IMR-90 (cell line): ENCODE data around the gene DNMT3A. TPM values are rescaled to one million over a fixed set of nuclear protein-coding genes. Genes with fewer than 3 reads are reported as not detected.

Experiments used
- ATAC-seq: fragments of 200-7000 bp; cut with Tn5 transposase; 2 replicates; pipeline ENCODE4 v1.9.1; 2020; ENCODE audit warnings: low read depth, mild to moderate bottlenecking, moderate library complexity
- BruUV-seq: library from RNA; stranded (reverse); fragments of 400-500 nt; replicated peaks from 2 replicates; lab custom pipeline; 2021; lab: Mats Ljungman, UMichigan
- CTCF ChIA-PET: fragments of 300-600 bp; formaldehyde crosslinking; extraction: SDS; loops from one replicate; lab custom pipeline; 2021; ENCODE audit warnings: antibody characterized with exemption; lab: Yijun Ruan, JAX
- POLR2A ChIA-PET: fragments of 300-600 bp; sonication (Branson Sonifier 250); formaldehyde crosslinking; loops from one replicate; lab custom pipeline; 2022; ENCODE audit warnings: antibody characterized with exemption; ENCODE audit not compliant: unreplicated experiment; lab: Charles Lee
- DNase-seq: peaks from one replicate; pipeline ENCODE4 v3.0.0; 2013
- H2AFZ ChIP-seq: replicated peaks from 2 replicates; pipeline ENCODE3; 2013; ENCODE audit warnings: low read length, mild to moderate bottlenecking; ENCODE audit not compliant: poor library complexity
- H2AK5ac ChIP-seq: 2 replicates; pipeline ENCODE4 v1.6.1; 2013; ENCODE audit warnings: low read depth, low read length, inconsistent platforms
- H2AK9ac ChIP-seq: replicated peaks from 2 replicates; pipeline ENCODE3; 2013; ENCODE audit warnings: mild to moderate bottlenecking, low read depth, low read length, moderate library complexity; ENCODE audit not compliant: poor library complexity
- H2BK120ac ChIP-seq: 2 replicates; pipeline ENCODE4 v1.6.1; 2013; ENCODE audit warnings: low read depth, low read length, inconsistent platforms
- H2BK15ac ChIP-seq: 3 replicates; pipeline ENCODE4 v1.6.1; 2013; ENCODE audit warnings: low read depth, low read length, inconsistent platforms
- H2BK20ac ChIP-seq: 2 replicates; pipeline ENCODE4 v1.6.1; 2013; ENCODE audit warnings: low read depth, mild to moderate bottlenecking, inconsistent platforms, low read length, moderate library complexity
- H2BK5ac ChIP-seq: 2 replicates; pipeline ENCODE4 v1.6.1; 2013; ENCODE audit warnings: mild to moderate bottlenecking, low read depth, low read length, inconsistent platforms; ENCODE audit not compliant: poor library complexity, severe bottlenecking
- H3K14ac ChIP-seq: replicated peaks from 2 replicates; pipeline ENCODE4 v1.6.1; 2013; ENCODE audit warnings: low read depth, low read length, inconsistent platforms
- H3K18ac ChIP-seq: 2 replicates; pipeline ENCODE4 v1.6.1; 2013; ENCODE audit warnings: low read depth, low read length, control low read depth
- H3K23ac ChIP-seq: 2 replicates; pipeline ENCODE4 v1.6.1; 2013; ENCODE audit warnings: low read depth, low read length, inconsistent platforms
- H3K27ac ChIP-seq: 2 replicates; pipeline ENCODE4 v1.5.1; 2013; ENCODE audit warnings: mild to moderate bottlenecking, control low read depth, low read length; ENCODE audit not compliant: insufficient read depth
- H3K27me3 ChIP-seq: 2 replicates; pipeline ENCODE4 v1.6.1; 2013; ENCODE audit warnings: low read length; ENCODE audit not compliant: control insufficient read depth, insufficient read depth
- H3K36me3 ChIP-seq: 2 replicates; pipeline ENCODE4 v1.6.1; 2013; ENCODE audit warnings: low read length, mixed read lengths; ENCODE audit not compliant: control insufficient read depth, insufficient read depth
- H3K4ac ChIP-seq: 2 replicates; pipeline ENCODE4 v1.6.1; 2013; ENCODE audit warnings: low read depth, low read length, inconsistent platforms
- H3K4me1 ChIP-seq: 2 replicates; pipeline ENCODE4 v1.6.1; 2013; ENCODE audit warnings: low read length, mixed read lengths; ENCODE audit not compliant: control insufficient read depth, insufficient read depth
- H3K4me2 ChIP-seq: 2 replicates; pipeline ENCODE4 v1.6.1; 2013; ENCODE audit warnings: low read depth, mild to moderate bottlenecking, control low read depth, low read length, moderate library complexity
- H3K4me3 ChIP-seq: 2 replicates; pipeline ENCODE4 v1.5.1; 2013; ENCODE audit warnings: low read depth, mild to moderate bottlenecking, control low read depth, low read length, moderate library complexity; ENCODE audit not compliant: insufficient read depth
- H3K56ac ChIP-seq: 2 replicates; pipeline ENCODE4 v1.6.1; 2013; ENCODE audit warnings: low read length, inconsistent platforms; ENCODE audit not compliant: insufficient read depth; ENCODE audit errors: extremely low read depth
- H3K79me1 ChIP-seq, 2 experiments: 2 replicates each; pipeline ENCODE4 v1.6.1; 2013; ENCODE audit warnings: low read length in 2 of 2, inconsistent platforms in 1 of 2, low read depth in 1 of 2
- H3K9ac ChIP-seq: 2 replicates; pipeline ENCODE4 v1.6.1; 2013; ENCODE audit warnings: low read depth, low read length, control low read depth
- H3K9me1 ChIP-seq: 2 replicates; pipeline ENCODE4 v1.6.1; 2013; ENCODE audit warnings: low read length, inconsistent platforms; ENCODE audit not compliant: insufficient read depth
- H3K9me3 ChIP-seq: 2 replicates; pipeline ENCODE4 v1.6.1; 2013; ENCODE audit warnings: low read length; ENCODE audit not compliant: control insufficient read depth, insufficient read depth
- H4K20me1 ChIP-seq: 2 replicates; pipeline ENCODE4 v1.6.1; 2013; ENCODE audit warnings: low read length, inconsistent platforms; ENCODE audit not compliant: insufficient read depth
- H4K5ac ChIP-seq: 2 replicates; pipeline ENCODE4 v1.6.1; 2013; ENCODE audit warnings: mild to moderate bottlenecking, low read depth, low read length, control low read depth
- H4K8ac ChIP-seq, 2 experiments: 2 replicates each; pipeline ENCODE4 v1.6.1; 2013; ENCODE audit warnings: low read depth in 2 of 2, low read length in 2 of 2, control low read depth in 1 of 2, inconsistent platforms in 1 of 2
- H4K91ac ChIP-seq: 2 replicates; pipeline ENCODE4 v1.6.1; 2013; ENCODE audit warnings: low read depth, low read length, inconsistent platforms; ENCODE audit not compliant: insufficient read depth
- BHLHE40 ChIP-seq: fragments of 150-350 bp; IDR thresholded peaks from 2 replicates; pipeline ENCODE4 v1.6.1; 2016; ENCODE audit warnings: mild to moderate bottlenecking, low read depth, low read length
- CEBPB ChIP-seq: IDR thresholded peaks from 2 replicates; pipeline ENCODE4 v1.6.1; 2012; ENCODE audit warnings: low read depth, low read length, improper control_type of control experiment
- CHD1 ChIP-seq: IDR thresholded peaks from 2 replicates; pipeline ENCODE4 v1.6.1; 2012; ENCODE audit warnings: low read depth, low read length, improper control_type of control experiment
- MAFK ChIP-seq: IDR thresholded peaks from 2 replicates; pipeline ENCODE4 v1.6.1; 2012; ENCODE audit warnings: low read depth, low read length, improper control_type of control experiment
- MAZ ChIP-seq: IDR thresholded peaks from 2 replicates; pipeline ENCODE4 v1.6.1; 2012; ENCODE audit warnings: low read depth, mild to moderate bottlenecking, low read length, improper control_type of control experiment, moderate library complexity, borderline replicate concordance
- MXI1 ChIP-seq: IDR thresholded peaks from 2 replicates; pipeline ENCODE4 v1.6.1; 2012; ENCODE audit warnings: low read depth, mild to moderate bottlenecking, low read length, moderate library complexity, borderline replicate concordance
- NFE2L2 ChIP-seq: fragments of 150-350 bp; IDR thresholded peaks from 2 replicates; pipeline ENCODE4 v1.6.1; 2016; ENCODE audit warnings: low read depth, mild to moderate bottlenecking, low read length
- POLR2A ChIP-seq: IDR thresholded peaks from 2 replicates; pipeline ENCODE4 v1.6.1; 2012; ENCODE audit warnings: mild to moderate bottlenecking, low read depth, low read length
- RAD21 ChIP-seq: IDR thresholded peaks from 2 replicates; pipeline ENCODE4 v1.6.1; 2012; ENCODE audit warnings: low read length, improper control_type of control experiment
- RCOR1 ChIP-seq: IDR thresholded peaks from 2 replicates; pipeline ENCODE4 v1.6.1; 2012; ENCODE audit warnings: mild to moderate bottlenecking, low read length, improper control_type of control experiment; ENCODE audit not compliant: insufficient replicate concordance
- RFX5 ChIP-seq: IDR thresholded peaks from 2 replicates; pipeline ENCODE4 v1.8.0; 2012; ENCODE audit warnings: low read depth, mild to moderate bottlenecking, low read length, moderate library complexity
- SMC3 ChIP-seq: fragments of 150-350 bp; IDR thresholded peaks from 2 replicates; pipeline ENCODE4 v1.6.1; 2016; ENCODE audit warnings: low read depth, mild to moderate bottlenecking, antibody characterized with exemption, low read length, moderate library complexity
- WGBS, 2 experiments: methylation state at CpG; one replicate each; pipeline versions ENCODE4 v1.1.5 to v1.1.7; 2013; ENCODE audit warnings: missing lambda C conversion rate in 2 of 2; ENCODE audit not compliant: insufficient read length in 1 of 2; ENCODE audit errors: extremely low coverage in 2 of 2; 5-methylcytosine and 5-hydroxymethylcytosine counted together
- dilution Hi-C: fragments of 300-500 bp; cut with HindIII; formaldehyde crosslinking; loops from one replicate; pipeline ENCODE4 v1.14.3; 2018; ENCODE audit warnings: low sequenced_read_pairs; ENCODE audit not compliant: unreplicated experiment
- in situ Hi-C: fragments of 300-500 bp; cut with MboI; formaldehyde crosslinking; loops from 3 replicates; pipeline ENCODE4 v1.14.3; 2019; ENCODE audit warnings: low sequenced_read_pairs, inconsistent platforms, mixed read lengths
- intact Hi-C: fragments of 100-400 bp; cut with micrococcal nuclease; formaldehyde crosslinking; loops from 2 replicates; pipeline ENCODE4 v1.10.0; 2022
- polyA plus RNA-seq, 3 experiments: library from polyadenylated mRNA; depleted of rRNA; stranded (reverse); fragments of >200 nt; gene quantifications; 2 replicates each; pipeline ENCODE4 v1.2.3, GENCODE V29; 2012; ENCODE audit warnings: low replicate concordance in 1 of 3
- total RNA-seq: library from RNA; depleted of rRNA; stranded (reverse); fragments of >200 nt; gene quantifications from 2 replicates; pipeline ENCODE4 v1.2.3, GENCODE V29; 2012
- TF ChIP-seq, protein P1 (sequence below): fragments of 150-350 bp; IDR thresholded peaks from 2 replicates; pipeline ENCODE4 v1.6.1; 2016; ENCODE audit warnings: low read depth, mild to moderate bottlenecking, low read length, moderate library complexity, borderline replicate concordance
- TF ChIP-seq, protein P2 (sequence below): fragments of 150-350 bp; IDR thresholded peaks from 2 replicates; pipeline ENCODE4 v1.6.1; 2017; ENCODE audit warnings: mild to moderate bottlenecking, antibody characterized with exemption, low read length, low read depth

The DNMT3A gene
- total and polyA plus RNA-seq, 2 of the 4 experiments (the other 2 are of a cell fraction), result 4.4 to 9.7 TPM

DNA sequence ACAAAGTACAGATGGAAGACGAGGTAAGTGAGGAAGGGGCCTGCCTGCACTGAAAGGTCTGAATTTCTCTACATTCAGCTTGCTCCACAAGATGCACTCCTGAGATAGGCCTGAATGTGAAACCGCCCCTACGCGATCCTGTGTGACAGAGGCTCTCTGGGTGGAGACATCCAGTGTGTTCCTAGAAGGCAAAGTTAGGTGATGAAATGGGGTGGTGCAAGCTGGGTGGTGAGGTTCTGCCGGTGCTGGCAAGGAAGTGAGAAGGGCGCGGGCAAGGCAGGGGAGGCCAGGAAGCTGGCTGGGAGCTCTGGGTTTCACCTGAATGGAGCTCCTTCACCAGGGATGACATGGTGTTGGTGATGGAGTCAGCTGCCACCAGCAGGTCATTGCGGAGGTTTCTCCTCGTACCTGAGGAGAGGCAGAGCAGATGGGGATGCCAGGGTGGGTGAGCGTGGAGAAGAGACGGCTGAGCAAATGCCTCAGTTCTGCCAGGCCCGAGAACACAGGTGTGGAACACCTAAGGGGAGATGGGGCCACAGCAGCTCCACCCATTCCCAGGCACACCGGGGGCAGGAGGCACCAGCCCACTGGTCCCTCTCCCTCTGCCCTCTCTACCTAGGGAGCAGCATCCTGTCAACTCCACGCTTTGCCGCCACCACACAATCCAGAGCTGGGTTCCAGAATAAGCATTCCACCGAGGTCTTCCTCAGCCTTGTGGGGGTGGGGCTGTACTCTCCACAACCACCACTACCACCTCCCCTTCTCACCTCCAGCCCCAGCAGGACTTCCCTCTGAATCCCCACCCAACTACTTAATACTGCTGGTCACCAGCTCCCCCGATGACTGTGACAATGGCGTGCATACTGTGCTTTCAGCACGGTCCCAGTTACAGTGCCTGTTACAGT is 45.5 kb upstream of the DNMT3A start:
- dilution Hi-C loops, result no loop called here
- CTCF ChIA-PET, result no interaction called here
- 90% methylated on average over 6 of the region's 19 CpGs; no CpG with 5 or more reads in 1 of the 2 experiments for WGBS, 2 experiments
- Histone ChIP-seq H2AK9ac (no peak overlapping the region), H3K27ac (no peak overlapping the region), H4K5ac (no peak overlapping the region), H4K91ac (no peak overlapping the region), H2BK15ac (no peak overlapping the region), H3K14ac (no peak overlapping the region), H3K79me1 (no peaks in the 10 kb centered on the region), H3K18ac (no peak overlapping the region), H4K8ac (no peak overlapping the region), H2BK5ac (no peak overlapping the region), H3K4me3 (no peak overlapping the region), H2BK20ac (no peak overlapping the region), H3K9me3 (no peaks in the 10 kb centered on the region), H3K36me3 (no peaks in the 10 kb centered on the region), H3K27me3 (no peaks in the 10 kb centered on the region), H3K4me1 (no peaks in the 10 kb centered on the region), H2BK120ac (no peak overlapping the region), H4K20me1 (no peaks in the 10 kb centered on the region), H3K56ac (no peak overlapping the region), H3K9me1 (no peaks in the 10 kb centered on the region), H2AK5ac (no peak overlapping the region), H3K4me2 (no peak overlapping the region), H3K23ac (no peak overlapping the region), H2AFZ (no peak overlapping the region), H3K9ac (no peak overlapping the region), H3K4ac (no peak overlapping the region)
- TF ChIP-seq BHLHE40 (no peak), RCOR1 (no peak), MAZ (no peak), MAFK (no peak), RAD21 (no peak), MXI1 (no peak), POLR2A (no peak), RFX5 (no peak), CHD1 (no peak), SMC3 (no peak), CEBPB (no peak), NFE2L2 (no peak)
- TF ChIP-seq, protein P1, sequence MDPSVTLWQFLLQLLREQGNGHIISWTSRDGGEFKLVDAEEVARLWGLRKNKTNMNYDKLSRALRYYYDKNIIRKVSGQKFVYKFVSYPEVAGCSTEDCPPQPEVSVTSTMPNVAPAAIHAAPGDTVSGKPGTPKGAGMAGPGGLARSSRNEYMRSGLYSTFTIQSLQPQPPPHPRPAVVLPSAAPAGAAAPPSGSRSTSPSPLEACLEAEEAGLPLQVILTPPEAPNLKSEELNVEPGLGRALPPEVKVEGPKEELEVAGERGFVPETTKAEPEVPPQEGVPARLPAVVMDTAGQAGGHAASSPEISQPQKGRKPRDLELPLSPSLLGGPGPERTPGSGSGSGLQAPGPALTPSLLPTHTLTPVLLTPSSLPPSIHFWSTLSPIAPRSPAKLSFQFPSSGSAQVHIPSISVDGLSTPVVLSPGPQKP, result no peak
- TF ChIP-seq, protein P2, sequence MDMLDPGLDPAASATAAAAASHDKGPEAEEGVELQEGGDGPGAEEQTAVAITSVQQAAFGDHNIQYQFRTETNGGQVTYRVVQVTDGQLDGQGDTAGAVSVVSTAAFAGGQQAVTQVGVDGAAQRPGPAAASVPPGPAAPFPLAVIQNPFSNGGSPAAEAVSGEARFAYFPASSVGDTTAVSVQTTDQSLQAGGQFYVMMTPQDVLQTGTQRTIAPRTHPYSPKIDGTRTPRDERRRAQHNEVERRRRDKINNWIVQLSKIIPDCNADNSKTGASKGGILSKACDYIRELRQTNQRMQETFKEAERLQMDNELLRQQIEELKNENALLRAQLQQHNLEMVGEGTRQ, result no peak
- no peak for DNase-seq
- in situ Hi-C loops, result no loop called here
- POLR2A ChIA-PET, result no interaction called here
- ATAC-seq, result no peak
- intact Hi-C loops, result no loop called here
- BruUV-seq, result no TSS peak
